ENCODE measurements around the gene TLE2.
A peak's percentile ranks its signal among the peaks of the same experiment; 100 is the strongest.
"Not testable (repeated sequence)": the region's sequence is repeated elsewhere in the genome, so short reads cannot be mapped to it uniquely, and the experiment has no call there.

The TLE2 gene

GRCh38 chr19:2982561-2982960 is 46.5 kb downstream of the TLE2 start:
- DNase-seq, result no peak

- no peak for DNase-seq
These were observed 47.2 kb downstream of the TLE2 start for GRCh38 chr19:2981898-2982297.

GRCh38 chr19:2978772-2979171 is 50.3 kb downstream of the TLE2 start:
- DNase-seq, result no peak

GRCh38 chr19:2978166-2978767 is 50.8 kb downstream of the TLE2 start:
- no peak for DNase-seq

- no peak for DNase-seq
These were observed 51.3 kb downstream of the TLE2 start for GRCh38 chr19:2977746-2978138.

GRCh38 chr19:2977001-2977745 is 51.9 kb downstream of the TLE2 start, which contains the start of gene TLE6:
Gene TLE6 (plus strand): TSS chr19:2977564. CDS start chr19:2978234, 670 bp downstream.
- peak; percentile 97 for DNase-seq

GRCh38 chr19:2976609-2977000 is 52.5 kb downstream of the TLE2 start:
- DNase-seq, result no peak

- DNase-seq, result no peak
These were observed 54.6 kb downstream of the TLE2 start for GRCh38 chr19:2974342-2975041.

GRCh38 chr19:2973229-2973628 is 55.9 kb downstream of the TLE2 start:
- DNase-seq, result no peak

GRCh38 chr19:2970201-2970835 is 58.8 kb downstream of the TLE2 start:
- DNase-seq, result no peak

GRCh38 chr19:2969104-2969504 is 60.0 kb downstream of the TLE2 start:
- DNase-seq, result peak; percentile 87

- no peak for DNase-seq
These were observed 61.1 kb downstream of the TLE2 start for GRCh38 chr19:2967972-2968371.

- DNase-seq, result no peak
These were observed 64.2 kb downstream of the TLE2 start for GRCh38 chr19:2964874-2965273.

- not testable (repeated sequence) for DNase-seq
These were observed 65.4 kb downstream of the TLE2 start for GRCh38 chr19:2963631-2964030.

- no peak for DNase-seq
These were observed 66.0 kb downstream of the TLE2 start for GRCh38 chr19:2963122-2963521.

GRCh38 chr19:2962018-2962670 is 66.9 kb downstream of the TLE2 start:
- DNase-seq, result peak; percentile 66

GRCh38 chr19:2960120-2960519 is 69.0 kb downstream of the TLE2 start:
- DNase-seq, result no peak

GRCh38 chr19:2957160-2957559 is 71.9 kb downstream of the TLE2 start:
- DNase-seq, result no peak

GRCh38 chr19:2952953-2953481 is 76.1 kb downstream of the TLE2 start:
- no peak for DNase-seq

- DNase-seq, result peak; percentile 99
These were observed 78.6 kb downstream of the TLE2 start for GRCh38 chr19:2950286-2951124.

GRCh38 chr19:2949939-2950285 is 79.2 kb downstream of the TLE2 start:
- no peak for DNase-seq
